Omental fat pad (tissue), 4 donors: Measurements from ENCODE around the gene FAM43B. TPM values are rescaled to one million over a fixed set of nuclear protein-coding genes. Genes with fewer than 3 reads are reported as not detected.
"Not testable (repeated sequence)": the region's sequence is repeated elsewhere in the genome, so short reads cannot be mapped to it uniquely, and the experiment has no call there.

Experiments
- ATAC-seq: fragments of 150-250 bp; one replicate; pipeline ENCODE4 v1.9.1; 2016; ENCODE audit warnings: mild to moderate bottlenecking, moderate library complexity; ENCODE audit not compliant: low FRiP score
- DNase-seq: peaks from one replicate; pipeline ENCODE4 v3.0.0-alpha.2; 2019; ENCODE audit warnings: low spot score
- total RNA-seq, 4 donors: library from RNA; depleted of rRNA; stranded (reverse); fragments of >200 nt; gene quantifications; one replicate each; pipeline ENCODE4 v1.1.0, GENCODE V29; 2016
- TF ChIP-seq, protein P1 (sequence below), 3 donors: fragments of 450-650 bp; IDR thresholded peaks; one replicate each; pipeline ENCODE4 v1.5.1; 2016 to 2017; ENCODE audit warnings: antibody characterized with exemption in 3 of 3, mild to moderate bottlenecking in 3 of 3, moderate library complexity in 2 of 3

FAM43B gene, protein sequence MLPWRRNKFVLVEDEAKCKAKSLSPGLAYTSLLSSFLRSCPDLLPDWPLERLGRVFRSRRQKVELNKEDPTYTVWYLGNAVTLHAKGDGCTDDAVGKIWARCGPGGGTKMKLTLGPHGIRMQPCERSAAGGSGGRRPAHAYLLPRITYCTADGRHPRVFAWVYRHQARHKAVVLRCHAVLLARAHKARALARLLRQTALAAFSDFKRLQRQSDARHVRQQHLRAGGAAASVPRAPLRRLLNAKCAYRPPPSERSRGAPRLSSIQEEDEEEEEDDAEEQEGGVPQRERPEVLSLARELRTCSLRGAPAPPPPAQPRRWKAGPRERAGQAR
- 1 to 10 TPM in 1 of 4 donors, under 1 TPM in 3; 0.31 to 2.2 (median 0.70) TPM for total RNA-seq

DNA sequence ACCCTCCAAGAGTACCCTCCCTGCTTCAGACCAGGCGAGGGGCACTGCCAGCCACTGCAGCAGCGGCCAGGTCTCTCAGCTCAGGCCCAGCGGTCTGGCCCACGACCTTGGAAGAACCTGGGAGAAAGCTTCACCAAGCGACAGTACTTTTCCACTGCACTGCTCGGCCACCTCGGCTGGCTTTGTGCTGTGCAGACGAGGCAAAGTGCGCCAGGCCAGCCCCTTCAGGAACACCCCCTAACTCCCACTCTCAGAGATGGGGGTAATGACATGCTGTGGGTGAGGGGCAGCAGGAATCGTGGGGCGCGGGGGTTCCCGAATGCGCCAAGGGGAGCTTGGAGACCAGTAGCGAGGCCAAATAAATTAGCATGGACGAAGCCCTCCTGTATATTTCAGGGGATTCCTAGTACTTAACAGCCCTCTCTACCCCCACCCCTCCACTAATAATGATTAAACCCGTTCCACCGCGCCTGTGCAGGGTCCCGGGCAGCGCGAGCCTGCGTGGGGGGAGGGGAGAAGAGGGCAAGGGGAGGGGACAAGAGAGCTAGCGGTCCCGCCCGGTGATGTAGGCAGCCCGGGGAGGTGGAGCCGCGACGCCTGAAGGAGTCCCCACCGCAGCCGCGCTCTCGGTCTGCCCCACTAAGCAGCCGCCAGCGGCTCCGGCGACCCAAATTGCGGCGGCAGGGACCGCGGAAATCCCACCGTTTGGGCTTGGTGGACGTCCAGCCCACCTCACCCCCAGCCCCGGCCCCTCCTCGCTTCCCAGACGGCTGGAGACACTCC lies at the start of gene FAM43B:
FAM43B (plus strand) TSS at position 629 of the 783 bp plus-strand sequence. CDS start 401 bp downstream, outside the sequence.
- no peak for DNase-seq
- ATAC-seq = no peak

DNA sequence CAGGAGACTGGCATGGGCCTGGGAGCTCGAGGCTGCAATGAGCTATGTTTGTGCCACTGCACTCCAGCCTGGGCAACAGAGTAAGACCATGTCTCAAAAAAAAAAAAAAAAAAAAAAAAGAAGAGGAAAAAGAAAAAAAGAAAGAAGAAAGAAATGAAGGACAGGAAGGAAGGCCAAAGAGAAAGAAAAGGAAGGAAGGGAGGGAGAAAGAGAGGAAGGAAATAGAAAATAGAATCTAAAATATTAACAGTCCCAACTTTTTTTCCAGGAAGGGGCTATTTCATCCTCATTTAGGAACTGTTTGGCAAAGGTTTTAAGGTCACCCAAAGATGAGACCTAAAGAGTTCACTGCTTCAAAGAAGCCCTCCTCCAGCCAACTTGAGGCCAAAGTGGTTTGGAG lies 46.9 kb upstream of the FAM43B start:
- DNase-seq (no peak), ATAC-seq (no peak)
- TF ChIP-seq, protein P1, sequence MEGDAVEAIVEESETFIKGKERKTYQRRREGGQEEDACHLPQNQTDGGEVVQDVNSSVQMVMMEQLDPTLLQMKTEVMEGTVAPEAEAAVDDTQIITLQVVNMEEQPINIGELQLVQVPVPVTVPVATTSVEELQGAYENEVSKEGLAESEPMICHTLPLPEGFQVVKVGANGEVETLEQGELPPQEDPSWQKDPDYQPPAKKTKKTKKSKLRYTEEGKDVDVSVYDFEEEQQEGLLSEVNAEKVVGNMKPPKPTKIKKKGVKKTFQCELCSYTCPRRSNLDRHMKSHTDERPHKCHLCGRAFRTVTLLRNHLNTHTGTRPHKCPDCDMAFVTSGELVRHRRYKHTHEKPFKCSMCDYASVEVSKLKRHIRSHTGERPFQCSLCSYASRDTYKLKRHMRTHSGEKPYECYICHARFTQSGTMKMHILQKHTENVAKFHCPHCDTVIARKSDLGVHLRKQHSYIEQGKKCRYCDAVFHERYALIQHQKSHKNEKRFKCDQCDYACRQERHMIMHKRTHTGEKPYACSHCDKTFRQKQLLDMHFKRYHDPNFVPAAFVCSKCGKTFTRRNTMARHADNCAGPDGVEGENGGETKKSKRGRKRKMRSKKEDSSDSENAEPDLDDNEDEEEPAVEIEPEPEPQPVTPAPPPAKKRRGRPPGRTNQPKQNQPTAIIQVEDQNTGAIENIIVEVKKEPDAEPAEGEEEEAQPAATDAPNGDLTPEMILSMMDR (IDR thresholded peaks at IDR 0.05) = no peak

More for the DNA sequence above, at the start of gene FAM43B:
- TF ChIP-seq, protein P1 (IDR thresholded peaks at IDR 0.05) = no peak

DNA sequence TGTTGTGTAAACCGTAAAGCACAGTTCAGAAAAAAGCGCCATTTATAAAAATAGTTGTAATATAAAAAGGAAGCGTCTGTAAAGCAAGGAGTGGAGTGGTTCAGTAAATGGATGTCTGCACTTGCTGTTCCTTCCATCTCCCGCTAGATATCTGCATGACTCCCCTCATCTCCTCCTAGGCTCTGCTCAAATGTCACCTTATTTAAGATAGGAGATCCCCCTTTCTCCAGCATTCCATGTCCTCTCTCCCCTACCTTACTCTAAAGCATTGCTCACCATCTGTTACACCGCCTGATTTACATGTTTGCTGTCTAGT lies 45.2 kb upstream of the FAM43B start:
- DNase-seq (no peak), ATAC-seq (no peak)
- TF ChIP-seq, protein P1 (IDR thresholded peaks at IDR 0.05) = no peak

DNA sequence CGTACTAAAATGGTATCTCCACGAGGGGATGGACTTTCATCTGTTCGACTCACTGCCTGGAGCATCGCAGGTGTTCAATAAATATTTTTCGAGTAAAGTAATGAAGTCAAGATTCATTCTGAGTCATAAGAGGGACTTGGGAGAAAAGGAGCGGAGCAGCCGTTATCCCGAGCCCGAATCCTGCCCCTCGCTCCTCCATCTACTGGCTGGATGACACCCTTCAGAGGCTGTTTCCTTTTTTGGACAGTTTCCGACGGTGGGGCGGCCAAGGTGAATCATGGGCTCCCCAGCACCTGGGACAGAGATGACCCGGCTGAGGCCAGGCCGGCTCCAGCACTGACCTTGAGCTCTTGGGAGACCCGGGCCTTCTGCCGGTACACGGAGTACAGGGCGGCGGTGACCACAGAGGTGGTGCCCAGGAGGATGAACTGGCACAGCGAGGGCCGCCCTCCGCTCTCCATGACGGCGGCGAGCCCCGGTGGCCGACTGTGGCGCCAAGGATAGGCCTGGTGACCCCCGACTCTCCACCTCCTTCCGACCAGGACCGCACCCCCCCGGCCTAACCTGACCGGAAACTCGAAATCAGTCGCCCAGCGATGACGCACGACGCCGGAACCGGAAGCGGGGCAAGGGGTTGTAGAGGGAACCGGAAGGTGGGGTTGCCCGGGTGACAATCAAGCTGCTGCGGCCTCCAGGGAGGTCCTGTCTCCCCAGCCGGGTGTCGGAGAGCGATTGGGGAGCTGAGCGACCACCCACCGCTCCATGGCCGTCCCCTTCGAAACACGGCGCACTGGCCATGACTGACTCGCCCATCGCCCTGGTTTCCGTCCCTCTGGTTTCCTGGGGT lies 44.6 kb upstream of the FAM43B start, which contains the start of gene MUL1:
MUL1 (minus strand) TSS at position 588 of the 847 bp plus-strand sequence; CDS start at position 461, 127 bp downstream.
- TF ChIP-seq, protein P1 (IDR thresholded peaks at IDR 0.05) = peak in 1 of 3 donors; percentile 7
- DNase-seq (peak; percentile 92), ATAC-seq (peak; percentile 94)

DNA sequence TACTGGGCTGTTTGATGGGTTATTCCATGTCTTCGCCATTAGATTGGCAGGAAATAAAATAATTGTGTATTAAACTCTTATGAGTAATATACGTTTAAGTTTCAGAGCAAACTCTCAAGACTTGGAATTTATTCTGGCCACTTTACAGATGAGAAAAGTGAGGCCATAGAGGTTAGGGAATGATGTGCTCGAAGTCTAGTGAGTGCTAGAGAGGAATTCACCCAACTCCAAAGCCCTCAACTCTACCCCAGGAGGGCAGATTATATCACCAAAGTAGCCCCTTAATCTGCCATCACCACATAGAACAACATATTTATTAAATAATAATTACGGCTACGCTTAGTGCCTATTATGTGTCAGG lies 44.0 kb upstream of the FAM43B start:
- DNase-seq (no peak), ATAC-seq (no peak)
- TF ChIP-seq, protein P1 (IDR thresholded peaks at IDR 0.05) = no peak

DNA sequence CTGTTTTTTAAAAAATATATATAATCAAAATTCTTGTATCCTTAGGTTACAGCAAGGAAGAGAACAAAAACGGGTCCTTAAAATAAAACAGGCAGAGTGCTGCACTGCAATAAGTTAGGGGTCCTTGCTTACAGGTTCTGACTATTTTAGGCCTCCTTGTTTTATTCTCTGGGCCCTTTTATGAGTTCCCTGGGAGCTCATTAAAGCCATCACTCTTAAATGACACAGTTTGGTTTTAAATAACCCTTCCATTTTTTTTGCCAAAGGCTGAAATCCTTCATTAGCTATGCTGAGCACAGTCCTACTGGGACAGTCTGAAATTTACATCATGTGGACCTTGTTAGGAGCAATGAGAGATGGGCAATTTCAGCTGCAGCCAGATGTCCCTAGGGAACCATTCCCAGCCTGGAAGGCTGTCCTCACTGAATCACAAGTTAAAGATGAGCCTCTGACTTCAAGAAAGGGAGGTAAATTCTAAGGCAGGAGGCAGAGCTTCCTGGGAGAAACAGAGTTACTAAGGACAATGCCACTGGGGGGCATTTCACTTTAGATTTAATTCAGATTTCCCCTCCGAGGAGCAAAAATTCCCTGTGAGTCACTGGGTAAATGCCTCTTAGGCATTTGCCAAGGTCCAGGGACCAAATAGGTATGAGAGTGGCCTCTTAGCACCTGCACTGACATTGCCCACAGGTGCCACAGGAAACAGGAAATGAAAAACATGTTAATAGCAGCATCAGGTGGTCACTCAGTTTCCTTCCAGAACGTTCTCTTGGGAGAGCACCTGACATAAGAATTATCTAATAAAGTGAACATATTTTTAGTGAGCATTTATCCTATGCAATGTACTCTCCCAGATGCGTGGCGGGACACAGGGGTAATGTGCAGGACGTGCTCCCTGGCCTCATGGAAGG lies 40.6 kb upstream of the FAM43B start:
- no peak for DNase-seq
- no peak for ATAC-seq

DNA sequence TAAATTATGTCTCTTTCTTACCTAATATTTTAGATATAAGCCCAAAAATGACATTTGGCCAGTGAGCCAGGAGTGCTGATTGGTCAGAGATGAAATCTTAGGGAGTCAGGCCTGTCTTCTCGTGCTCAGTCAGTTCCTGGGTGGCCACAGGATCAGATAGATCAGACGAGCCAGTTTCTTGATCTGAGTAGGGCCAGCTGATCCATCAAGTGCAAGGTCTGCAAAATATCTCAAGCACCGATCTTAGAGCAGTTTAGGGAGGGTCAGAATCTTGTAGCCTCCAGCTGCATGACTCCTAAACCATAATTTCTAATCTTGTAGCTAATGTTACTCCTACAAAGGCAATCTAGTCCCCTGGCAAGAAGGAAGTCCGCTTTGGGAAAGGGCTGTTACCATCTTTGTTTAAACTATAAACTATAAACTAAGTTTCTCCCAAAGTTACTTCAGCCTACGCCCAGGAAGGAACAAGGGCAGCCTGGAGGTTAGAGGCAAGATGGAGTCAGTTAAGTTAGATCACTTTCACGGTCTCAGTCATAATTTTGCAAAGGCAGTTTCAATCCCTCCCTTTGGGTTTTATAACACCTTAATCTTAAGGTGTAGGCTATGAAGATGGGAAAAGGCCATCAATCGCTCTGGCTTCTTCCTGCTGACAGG lies 32.6 kb upstream of the FAM43B start:
- not testable (repeated sequence) for ATAC-seq

More for the DNA sequence above, 40.6 kb upstream of the FAM43B start:
- TF ChIP-seq, protein P1 (IDR thresholded peaks at IDR 0.05) = no peak

More for the DNA sequence above, 32.6 kb upstream of the FAM43B start:
- not testable (repeated sequence) for DNase-seq
